BLaER1 (cell line): ENCODE data around the gene AEN.
A peak's percentile ranks its signal among the peaks of the same experiment; 100 is the strongest.

Source experiments
- H3K27ac ChIP-seq: shearing (Covaris generic); formaldehyde crosslinking; 2 replicates; pipeline ENCODE4 v1.8.1; 2022
- H3K27me3 ChIP-seq: shearing (Covaris generic); formaldehyde crosslinking; 2 replicates; pipeline ENCODE4 v1.8.1; 2022
- H3K36me3 ChIP-seq: shearing (Covaris generic); formaldehyde crosslinking; 2 replicates; pipeline ENCODE4 v1.8.1; 2022
- H3K4me1 ChIP-seq: shearing (Covaris generic); formaldehyde crosslinking; 2 replicates; pipeline ENCODE4 v1.8.1; 2022
- H3K4me2 ChIP-seq: shearing (Covaris generic); formaldehyde crosslinking; 2 replicates; pipeline ENCODE4 v1.8.1; 2022
- H3K4me3 ChIP-seq: shearing (Covaris generic); formaldehyde crosslinking; 2 replicates; pipeline ENCODE4 v1.8.1; 2022
- H3K9ac ChIP-seq: shearing (Covaris generic); formaldehyde crosslinking; 2 replicates; pipeline ENCODE4 v1.8.1; 2022
- H3K9me3 ChIP-seq: shearing (Covaris generic); formaldehyde crosslinking; 2 replicates; pipeline ENCODE4 v1.8.1; 2022
- H4K20me1 ChIP-seq: shearing (Covaris generic); formaldehyde crosslinking; 2 replicates; pipeline ENCODE4 v1.8.1; 2022
- Cebpa-rat ChIP-seq: shearing (Covaris generic); IDR thresholded peaks from 2 replicates; pipeline ENCODE4 v1.8.1; 2022

AEN gene

DNA sequence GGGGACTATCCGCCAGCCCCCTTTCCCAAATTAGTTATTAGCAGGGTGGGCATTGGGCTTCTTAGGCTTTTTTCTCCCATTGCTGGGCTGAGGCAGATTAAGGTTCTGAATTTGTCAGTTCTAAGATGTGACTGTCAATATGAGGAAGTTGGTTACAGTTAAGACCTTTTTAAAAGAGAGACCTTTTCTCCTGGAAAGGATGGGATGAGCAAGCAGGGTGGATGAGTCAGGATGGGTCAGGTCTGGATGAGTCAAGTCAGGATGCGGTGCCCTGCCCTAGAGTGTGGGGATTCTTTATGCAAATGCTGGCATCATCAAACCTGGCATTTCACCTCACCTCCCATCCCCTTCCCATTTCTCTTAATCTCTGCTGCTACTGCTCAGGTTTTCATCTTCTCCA, 1.9 kb downstream of the AEN start:
- Histone ChIP-seq H3K4me3 (peak overlapping the region; percentile 98), H3K4me1 (peaks cover 52% of the 10 kb centered on the region), H3K27me3 (no peaks in the 10 kb centered on the region), H3K27ac (peak overlapping the region; percentile 99; the same call in 1 of the 2 replicates), H4K20me1 (peaks cover 63% of the 10 kb centered on the region), H3K4me2 (peak overlapping the region; percentile 88), H3K9ac (peak overlapping the region; percentile 99), H3K9me3 (no peaks in the 10 kb centered on the region), H3K36me3 (peaks cover 21% of the 10 kb centered on the region)
- TF ChIP-seq Cebpa-rat = no peak

DNA sequence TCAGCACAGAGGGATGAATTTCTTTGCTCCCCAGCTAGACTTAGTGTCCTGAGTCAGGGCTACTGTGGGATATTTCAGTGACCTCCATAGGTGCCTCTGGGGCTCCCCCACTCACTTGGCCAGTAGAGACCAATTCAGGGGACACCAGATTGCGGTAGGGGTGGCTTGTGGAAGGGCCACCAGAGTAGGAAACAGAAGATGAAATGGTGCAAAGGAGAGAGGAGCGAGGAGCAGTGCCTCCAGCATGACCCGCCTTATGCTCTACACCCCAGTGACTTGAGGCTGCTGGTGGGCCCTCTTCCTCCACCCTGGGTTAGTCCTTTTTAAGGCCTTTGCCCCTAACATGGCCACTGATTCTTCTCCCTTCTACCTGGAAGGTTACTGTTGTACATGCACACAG, 2.5 kb downstream of the AEN start:
- Histone ChIP-seq H3K36me3 (peaks cover 27% of the 10 kb centered on the region), H3K4me2 (peak overlapping the region; percentile 88), H3K27me3 (no peaks in the 10 kb centered on the region), H3K9ac (peak overlapping the region; percentile 99), H3K4me1 (peaks cover 52% of the 10 kb centered on the region), H3K9me3 (no peaks in the 10 kb centered on the region), H3K4me3 (peak overlapping the region; percentile 98; the same call in 1 of the 2 replicates), H4K20me1 (peaks cover 69% of the 10 kb centered on the region), H3K27ac (peak overlapping the region; percentile 60; the same call in 1 of the 2 replicates)
- TF ChIP-seq Cebpa-rat = no peak

DNA sequence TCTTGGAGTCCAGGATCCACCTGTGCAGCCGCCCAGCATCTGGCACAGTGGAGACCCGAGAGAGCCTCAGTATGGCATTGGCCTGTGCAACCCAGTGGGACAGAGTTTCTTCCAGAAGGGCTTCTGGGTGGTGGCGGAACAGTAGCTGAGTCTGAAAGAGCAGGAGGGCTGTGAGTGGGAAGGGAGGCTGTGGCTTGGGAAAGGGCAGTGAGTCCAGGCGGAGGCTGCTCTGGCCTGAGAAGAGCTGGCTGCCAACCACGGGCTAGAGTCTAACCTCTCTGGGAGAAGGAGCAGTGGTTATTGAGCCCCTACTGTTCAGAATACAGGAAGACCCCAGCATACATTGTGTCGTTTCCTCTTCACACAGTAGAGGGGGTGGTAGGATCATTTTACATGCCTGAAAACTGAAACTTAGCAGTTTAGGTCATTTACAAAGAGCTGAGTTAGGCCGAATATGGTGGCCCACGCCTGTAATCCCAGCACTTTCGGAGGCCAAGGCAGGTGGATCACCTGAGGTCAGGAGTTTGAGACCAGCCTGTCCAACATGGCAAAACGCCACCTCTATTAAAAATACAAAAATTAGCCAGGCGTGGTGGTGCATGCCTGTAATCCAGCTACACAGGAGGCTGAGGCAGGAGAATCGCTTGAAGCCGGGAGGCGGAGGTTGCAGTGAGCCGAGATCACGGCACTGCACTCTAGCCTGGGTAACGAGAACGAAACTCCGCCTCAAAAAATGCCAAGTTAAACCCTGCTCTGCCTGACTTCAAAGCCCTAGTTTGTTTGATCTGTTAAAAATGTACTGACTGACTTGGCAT, 3.2 kb downstream of the AEN start:
- Histone ChIP-seq H3K9me3 (no peaks in the 10 kb centered on the region), H4K20me1 (peaks cover 76% of the 10 kb centered on the region), H3K9ac (peak overlapping the region; percentile 99), H3K27ac (peak overlapping the region; percentile 60), H3K4me1 (peaks cover 52% of the 10 kb centered on the region), H3K4me3 (peak overlapping the region; percentile 55), H3K27me3 (no peaks in the 10 kb centered on the region), H3K36me3 (peaks cover 35% of the 10 kb centered on the region), H3K4me2 (peak overlapping the region; percentile 88)
- no peak for TF ChIP-seq Cebpa-rat

DNA sequence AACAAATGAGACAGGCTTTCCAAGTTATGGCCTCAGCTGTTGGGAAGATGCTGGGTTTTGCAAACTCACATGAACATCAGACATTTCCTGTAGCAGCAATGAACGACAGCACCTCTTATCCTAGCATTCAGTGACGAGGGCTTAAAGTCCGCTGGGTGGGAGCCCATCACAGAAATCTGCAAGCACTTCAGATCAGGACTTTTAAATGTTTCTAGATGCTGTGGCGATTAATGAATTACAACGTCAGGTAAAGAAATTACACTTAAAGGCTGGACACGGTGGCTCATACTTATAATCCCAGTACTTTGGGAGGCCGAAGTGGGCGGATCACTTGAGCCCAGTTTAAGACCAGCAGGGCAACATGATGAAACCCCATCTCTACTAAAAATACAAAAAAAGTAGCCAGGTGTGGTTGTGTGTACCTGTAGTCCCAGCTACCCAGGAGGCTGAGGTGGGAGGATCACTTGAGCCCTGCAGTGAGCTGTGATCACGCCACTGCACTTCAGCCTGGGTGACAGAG, 3.9 kb downstream of the AEN start:
- Histone ChIP-seq H3K9ac (peak overlapping the region; percentile 99), H4K20me1 (peaks cover 83% of the 10 kb centered on the region), H3K4me1 (peaks cover 58% of the 10 kb centered on the region), H3K27me3 (no peaks in the 10 kb centered on the region), H3K9me3 (no peaks in the 10 kb centered on the region), H3K27ac (peak overlapping the region; percentile 60; the same call in 1 of the 2 replicates), H3K4me3 (peak overlapping the region; percentile 55), H3K4me2 (peak overlapping the region; percentile 88), H3K36me3 (peaks cover 41% of the 10 kb centered on the region)
- no peak for TF ChIP-seq Cebpa-rat

DNA sequence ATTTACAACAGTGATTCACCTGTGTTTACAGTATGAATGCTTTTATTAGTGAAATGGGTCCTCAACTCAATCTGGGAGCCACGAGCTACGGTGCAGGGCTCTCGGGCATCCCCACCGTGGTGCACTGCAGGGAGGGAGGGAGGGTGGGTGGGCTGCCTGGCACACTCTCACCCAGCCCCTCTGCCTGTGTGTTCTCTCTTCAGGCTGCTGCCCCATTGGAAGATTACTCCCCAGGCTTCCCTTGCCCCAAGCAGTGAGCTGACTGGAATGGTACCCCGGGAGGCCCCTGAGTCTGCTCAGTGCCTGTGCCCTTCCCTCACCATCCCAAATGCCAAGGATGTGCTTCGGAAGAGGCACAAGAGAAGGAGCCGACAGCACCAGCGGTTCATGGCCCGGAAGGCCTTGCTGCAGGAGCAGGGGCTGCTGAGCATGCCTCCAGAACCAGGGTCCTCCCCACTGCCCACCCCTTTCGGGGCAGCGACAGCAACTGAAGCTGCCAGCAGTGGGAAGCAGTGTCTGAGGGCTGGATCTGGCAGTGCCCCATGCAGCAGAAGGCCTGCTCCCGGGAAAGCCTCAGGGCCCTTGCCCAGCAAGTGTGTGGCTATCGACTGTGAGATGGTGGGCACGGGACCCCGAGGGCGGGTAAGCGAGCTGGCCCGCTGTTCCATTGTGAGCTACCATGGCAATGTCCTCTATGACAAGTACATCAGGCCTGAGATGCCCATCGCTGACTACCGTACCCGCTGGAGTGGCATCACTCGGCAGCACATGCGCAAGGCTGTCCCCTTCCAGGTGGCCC, 5.0 kb downstream of the AEN start:
- H4K20me1 ChIP-seq = peaks cover 94% of the 10 kb centered on the region
- H3K9ac ChIP-seq = no peak overlapping the region
- peaks cover 52% of the 10 kb centered on the region for H3K36me3 ChIP-seq
- H3K4me2 ChIP-seq = no peak overlapping the region
- no peak overlapping the region for H3K4me3 ChIP-seq
- no peak overlapping the region for H3K27ac ChIP-seq
- no peaks in the 10 kb centered on the region for H3K9me3 ChIP-seq
- no peaks in the 10 kb centered on the region for H3K27me3 ChIP-seq
- TF ChIP-seq Cebpa-rat = no peak
- peaks cover 55% of the 10 kb centered on the region for H3K4me1 ChIP-seq

DNA sequence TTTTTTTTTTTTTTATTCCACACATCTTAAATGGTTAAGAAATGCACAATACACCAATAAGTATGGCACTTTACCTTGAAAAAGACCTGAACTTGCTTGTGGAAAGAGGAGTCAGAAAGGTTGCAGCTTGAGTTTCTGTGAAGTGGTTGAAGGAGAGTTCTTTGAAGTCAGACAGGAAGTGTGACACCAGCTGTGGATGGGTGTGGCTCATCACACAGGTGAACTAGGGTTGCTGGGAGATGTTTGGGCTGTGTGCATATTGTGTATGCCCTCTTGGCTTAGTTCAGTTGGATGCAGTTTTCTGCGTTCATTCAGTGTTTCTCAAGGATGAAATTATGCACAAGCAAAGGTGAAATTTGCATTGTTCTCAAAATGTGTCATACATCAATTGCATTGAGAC, 6.3 kb downstream of the AEN start:
- Histone ChIP-seq H3K4me3 (no peak overlapping the region), H3K36me3 (peaks cover 66% of the 10 kb centered on the region), H3K9ac (no peak overlapping the region), H3K4me1 (peaks cover 55% of the 10 kb centered on the region), H3K27me3 (no peaks in the 10 kb centered on the region), H3K27ac (no peak overlapping the region), H4K20me1 (peaks cover 98% of the 10 kb centered on the region), H3K4me2 (no peak overlapping the region), H3K9me3 (no peaks in the 10 kb centered on the region)
- no peak for TF ChIP-seq Cebpa-rat

DNA sequence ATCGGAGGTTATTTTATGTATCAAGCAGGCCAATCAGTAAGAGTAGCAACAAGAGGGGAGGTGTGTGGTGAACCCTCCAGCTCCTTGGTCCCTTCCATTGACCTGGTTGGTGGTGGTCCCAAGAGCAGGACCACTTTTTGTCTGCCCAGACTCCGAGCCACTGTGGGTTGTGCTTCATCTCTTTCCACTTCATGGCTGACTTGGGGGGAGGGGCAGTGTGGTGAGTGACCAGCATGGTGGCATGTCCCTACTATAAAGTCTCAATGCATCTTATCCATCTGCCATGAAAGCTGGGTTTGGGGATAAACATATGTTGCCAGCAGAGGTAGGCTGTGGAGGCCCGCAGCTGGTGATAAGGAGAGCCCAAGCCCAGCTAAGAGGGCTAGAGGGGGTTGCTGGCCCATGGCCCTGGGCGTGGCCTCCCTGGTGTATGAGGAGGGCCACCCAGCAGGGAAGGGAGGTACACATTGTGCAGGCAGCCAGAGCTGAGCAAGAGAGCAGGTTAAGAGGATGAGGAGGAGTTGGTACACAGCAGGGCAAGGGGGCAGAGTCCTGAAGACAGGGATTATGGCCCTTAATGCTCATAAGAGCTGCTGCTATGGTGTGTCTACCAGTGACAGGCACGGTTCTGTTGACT, 7.0 kb downstream of the AEN start:
- H3K27me3 ChIP-seq = no peaks in the 10 kb centered on the region
- H3K36me3 ChIP-seq = peaks cover 72% of the 10 kb centered on the region
- TF ChIP-seq Cebpa-rat = no peak
- H3K4me2 ChIP-seq = no peak overlapping the region
- peaks cover 93% of the 10 kb centered on the region for H4K20me1 ChIP-seq
- no peak overlapping the region for H3K9ac ChIP-seq
- H3K27ac ChIP-seq = no peak overlapping the region
- H3K4me1 ChIP-seq = peaks cover 50% of the 10 kb centered on the region
- H3K4me3 ChIP-seq = no peak overlapping the region
- H3K9me3 ChIP-seq = no peaks in the 10 kb centered on the region

DNA sequence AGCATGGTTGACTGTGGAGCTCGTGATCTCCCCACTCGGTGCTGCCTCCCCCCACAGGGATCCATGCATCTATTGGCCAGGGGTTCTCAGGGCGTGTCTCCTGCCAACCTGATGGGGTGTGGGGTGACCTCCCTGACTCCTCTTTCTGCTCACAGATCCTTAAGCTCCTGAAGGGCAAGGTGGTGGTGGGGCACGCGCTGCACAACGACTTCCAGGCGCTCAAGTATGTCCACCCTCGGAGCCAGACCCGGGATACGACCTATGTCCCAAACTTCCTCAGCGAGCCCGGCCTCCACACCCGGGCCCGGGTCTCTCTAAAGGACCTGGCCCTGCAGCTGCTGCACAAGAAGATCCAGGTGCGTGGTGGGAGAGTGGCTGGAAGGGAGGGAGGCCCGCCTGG, 7.9 kb downstream of the AEN start:
- H3K9ac ChIP-seq = no peak overlapping the region
- no peak overlapping the region for H3K27ac ChIP-seq
- peaks cover 41% of the 10 kb centered on the region for H3K4me1 ChIP-seq
- H3K9me3 ChIP-seq = no peaks in the 10 kb centered on the region
- TF ChIP-seq Cebpa-rat = no peak
- H3K36me3 ChIP-seq = peaks cover 78% of the 10 kb centered on the region
- H4K20me1 ChIP-seq = peaks cover 83% of the 10 kb centered on the region
- H3K4me3 ChIP-seq = no peak overlapping the region
- no peaks in the 10 kb centered on the region for H3K27me3 ChIP-seq
- H3K4me2 ChIP-seq = no peak overlapping the region

DNA sequence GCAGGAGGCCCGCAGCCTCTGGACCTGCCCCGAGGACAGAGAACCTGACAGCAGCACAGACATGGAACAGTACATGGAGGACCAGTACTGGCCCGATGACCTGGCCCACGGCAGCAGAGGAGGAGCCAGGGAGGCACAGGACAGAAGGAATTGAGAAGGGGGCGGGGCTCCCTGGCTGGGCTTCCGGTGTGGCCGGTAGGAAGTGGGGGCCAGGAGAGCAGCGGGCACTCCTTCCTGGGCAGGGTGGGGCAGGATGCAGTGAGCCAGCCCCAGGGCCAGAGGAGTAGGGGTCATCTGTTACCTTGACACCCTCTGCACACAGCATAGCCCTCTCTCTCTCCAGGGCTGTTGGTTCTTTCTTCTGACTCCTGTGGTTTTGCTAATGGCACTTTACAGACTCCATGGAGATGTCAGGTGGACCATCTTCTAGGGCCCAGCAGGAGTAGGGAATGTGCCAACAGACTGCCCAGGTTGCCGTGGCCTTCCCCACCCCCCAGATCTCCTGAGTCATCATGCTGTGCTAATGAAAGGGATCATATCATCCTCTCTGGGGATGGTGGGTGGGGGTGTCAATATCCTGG, 9.1 kb downstream of the AEN start:
- no peaks in the 10 kb centered on the region for H3K27me3 ChIP-seq
- peaks cover 86% of the 10 kb centered on the region for H3K36me3 ChIP-seq
- H3K4me1 ChIP-seq = peaks cover 41% of the 10 kb centered on the region
- H3K4me3 ChIP-seq = no peak overlapping the region
- H3K9me3 ChIP-seq = no peaks in the 10 kb centered on the region
- H4K20me1 ChIP-seq = peaks cover 79% of the 10 kb centered on the region
- no peak overlapping the region for H3K9ac ChIP-seq
- 0 out of 2 replicates have a peak overlapping the region, but pooled peaks have one; percentile 30 for H3K27ac ChIP-seq
- TF ChIP-seq Cebpa-rat = no peak
- no peak overlapping the region for H3K4me2 ChIP-seq
